Skeletal muscle cell (primary cell): ENCODE data around the gene CXorf58.
A peak's percentile ranks its signal among the peaks of the same experiment; 100 is the strongest.
"Not testable (repeated sequence)": the region's sequence is repeated elsewhere in the genome, so short reads cannot be mapped to it uniquely, and the experiment has no call there.

Experiments used
- DNase-seq: peaks from one replicate; pipeline ENCODE4 v3.0.0-alpha.2; 2010; ENCODE audit warnings: low read depth
- H3K4me3 ChIP-seq: 2 replicates; pipeline ENCODE4 v1.5.1; 2011; ENCODE audit warnings: low read depth, mild to moderate bottlenecking, control low read depth, low read length, moderate library complexity

Gene CXorf58, protein sequence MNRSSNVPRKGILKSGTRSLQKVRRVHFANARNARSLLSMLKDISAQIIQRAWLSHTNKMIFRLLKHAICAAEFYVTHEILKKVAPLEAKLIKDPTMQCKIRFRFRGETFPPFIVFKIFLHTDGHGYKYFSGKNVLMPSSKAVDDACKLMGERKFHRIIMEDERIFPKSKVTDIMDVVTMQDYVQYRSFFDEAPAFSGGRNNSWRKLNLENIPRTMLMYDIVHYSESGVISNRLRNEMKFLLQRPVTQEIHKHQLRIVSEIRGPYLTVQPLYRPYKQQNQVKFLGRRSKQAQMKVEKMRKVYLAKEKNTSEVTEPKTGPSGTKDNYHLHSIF

DNA sequence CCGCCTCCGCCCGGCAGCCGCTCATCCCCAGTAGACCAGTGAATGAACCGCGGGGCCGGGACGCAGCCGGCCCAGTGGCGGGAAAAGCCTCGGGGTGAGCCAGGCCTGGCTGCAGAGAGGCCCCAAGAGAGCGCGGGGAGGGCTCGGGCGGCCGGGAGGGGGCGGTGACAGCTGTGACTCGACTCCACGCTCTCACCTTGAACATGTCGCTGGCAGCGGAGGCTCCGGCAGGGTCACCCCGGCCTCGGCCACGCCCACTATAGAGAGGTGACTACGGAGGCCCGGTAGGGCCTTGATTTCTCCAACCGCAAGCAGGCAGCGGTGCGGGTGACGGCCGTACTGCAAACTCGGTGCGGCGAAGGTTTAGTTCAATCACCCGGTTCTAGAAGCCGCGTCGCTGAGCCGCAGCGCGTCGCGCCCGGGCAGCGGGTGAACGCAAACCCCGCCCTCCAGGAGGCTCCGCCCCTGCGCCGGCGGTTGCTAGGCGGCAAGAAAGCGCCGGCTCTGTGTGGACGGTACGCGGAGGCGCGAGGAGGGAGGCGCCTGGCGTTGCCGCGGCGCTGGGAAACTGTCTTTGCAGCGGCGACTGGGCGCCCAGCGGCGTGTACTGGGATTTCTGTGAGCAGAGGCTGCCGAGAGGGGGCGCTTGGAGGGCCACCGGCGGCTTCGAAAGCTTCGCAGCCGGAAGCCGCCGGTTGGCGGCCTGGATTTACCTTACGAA lies at the start of gene CXorf58, which contains the start of gene APOO:
CXorf58 (plus strand) TSS at position 509 of the 721 bp plus-strand sequence. CDS start 2,297 bp downstream, outside the sequence.
APOO (minus strand) TSS at position 441 of the 721 bp plus-strand sequence; CDS start at position 205, 236 bp downstream.
- peak within 1 kb of the TSS; percentile 62 for H3K4me3 ChIP-seq
- peak; percentile 67 for DNase-seq

DNA sequence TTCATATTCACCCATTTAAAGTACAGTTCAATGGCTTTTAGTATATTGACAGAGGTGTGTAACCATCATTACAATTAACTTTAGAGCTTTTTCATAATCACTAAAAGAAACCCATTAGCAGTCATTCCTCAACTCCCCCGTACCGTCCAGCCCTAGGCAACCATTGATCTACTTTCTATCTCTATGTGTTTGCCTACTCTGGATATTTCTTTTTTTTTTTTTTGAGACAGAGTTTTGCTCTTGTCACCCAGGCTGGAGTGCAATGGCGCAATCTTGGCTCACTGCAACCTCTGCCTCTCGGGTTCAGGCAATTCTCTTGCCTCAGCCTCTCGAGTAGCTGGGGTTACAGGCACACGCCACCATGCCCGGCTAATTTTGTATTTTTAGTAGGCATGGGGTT lies 48.6 kb upstream of the CXorf58 start:
- DNase-seq, H3K4me3 ChIP-seq: not testable (repeated sequence)

DNA sequence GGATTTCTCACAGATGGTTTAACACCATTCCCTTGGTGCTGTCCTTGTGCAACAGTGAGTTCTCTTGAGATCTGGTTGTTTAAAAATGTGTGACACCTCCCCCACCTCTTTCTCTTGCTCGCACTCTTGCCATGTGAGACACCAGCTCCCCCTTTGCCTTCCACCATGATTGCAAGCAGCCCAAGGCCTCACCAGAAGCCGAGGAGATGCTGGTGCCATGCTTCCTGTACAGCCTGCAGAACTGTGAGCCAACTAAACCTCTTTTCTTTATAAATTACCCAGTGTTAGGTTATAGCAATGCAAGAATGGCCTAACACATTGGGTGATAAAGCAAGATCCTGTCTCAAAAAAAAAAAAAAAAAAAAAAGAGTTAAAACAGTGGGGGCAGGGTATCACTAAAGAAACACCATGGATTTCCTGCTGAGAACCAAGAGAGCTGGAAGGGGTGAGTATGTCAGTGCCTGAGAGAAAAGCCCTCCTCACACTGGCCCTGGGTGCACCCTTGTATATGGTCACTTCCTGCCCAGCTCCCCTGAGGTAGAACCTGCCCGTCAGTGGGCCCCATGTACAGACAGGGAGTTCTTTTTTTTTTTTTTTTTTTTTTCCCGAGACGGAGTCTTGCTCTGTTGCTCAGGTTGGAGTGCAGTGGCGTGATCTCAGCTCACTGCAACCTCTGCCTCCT lies 46.5 kb upstream of the CXorf58 start:
- no peak overlapping the region for H3K4me3 ChIP-seq
- DNase-seq, result no peak

DNA sequence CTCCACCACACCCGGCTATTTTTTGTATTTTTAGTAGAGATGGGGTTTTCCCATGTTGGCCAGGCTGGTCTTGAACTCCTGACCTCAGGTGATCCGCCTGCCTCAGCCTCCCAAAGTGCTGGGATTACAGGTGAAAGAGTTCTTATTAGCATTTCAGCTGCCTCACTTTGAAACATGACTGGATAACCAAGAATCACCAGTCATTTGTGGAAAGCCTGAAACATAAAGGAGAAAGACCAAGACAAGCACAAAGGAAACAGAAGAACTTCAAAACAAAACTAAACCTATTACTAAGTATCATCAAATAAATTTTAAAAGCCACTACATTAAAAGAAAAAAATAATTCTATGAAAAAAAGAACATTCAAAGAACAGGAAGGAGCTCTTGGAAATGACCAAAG lies 45.9 kb upstream of the CXorf58 start:
- DNase-seq, H3K4me3 ChIP-seq: not testable (repeated sequence)

DNA sequence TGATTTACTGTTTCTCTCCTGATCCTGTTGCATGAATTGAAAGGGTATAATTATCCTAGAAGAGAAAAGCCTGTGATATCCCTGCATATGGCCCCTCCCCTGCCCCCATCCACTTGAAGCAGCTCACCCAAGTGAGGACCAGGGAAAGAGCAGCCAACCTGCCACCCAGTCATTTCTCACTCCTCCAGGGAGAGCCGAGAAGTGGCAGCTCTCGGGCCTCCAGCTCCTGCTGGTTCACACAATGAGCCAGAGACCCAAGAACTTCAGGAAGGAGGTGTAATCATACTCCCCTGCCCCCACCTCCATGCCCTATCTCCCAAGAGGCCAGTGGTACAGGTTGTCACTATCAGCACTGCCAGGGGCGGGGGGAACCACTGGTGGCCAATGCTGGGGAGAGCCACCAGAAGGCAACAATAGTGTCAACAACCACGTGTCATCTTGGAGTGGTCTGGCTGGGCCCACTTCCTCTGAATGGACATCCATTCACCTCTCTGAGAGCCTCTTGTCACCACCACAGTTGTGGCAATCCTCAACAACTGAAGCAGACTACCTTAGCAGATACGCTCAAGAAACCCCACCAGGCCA lies 43.0 kb upstream of the CXorf58 start:
- H3K4me3 ChIP-seq, result no peak overlapping the region
- DNase-seq, result no peak

DNA sequence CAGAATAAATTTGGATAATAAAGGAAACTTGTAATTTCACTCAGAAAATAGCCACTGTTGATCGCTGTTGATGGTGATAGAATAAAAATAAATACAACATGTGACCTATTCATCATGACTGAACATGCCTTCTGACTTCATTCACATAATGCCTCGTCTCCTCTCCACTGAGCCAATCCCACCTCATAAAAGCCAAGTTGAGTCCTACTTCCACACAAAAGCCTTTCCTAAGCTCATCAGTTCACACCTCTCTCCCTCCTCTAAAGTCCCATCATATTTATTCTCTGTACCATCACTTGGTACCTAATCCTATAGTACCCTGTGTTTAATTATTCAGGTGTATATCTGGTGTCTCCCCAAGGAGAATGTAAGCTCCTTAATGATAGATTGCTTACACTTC lies 37.8 kb upstream of the CXorf58 start:
- no peak for DNase-seq
- no peak overlapping the region for H3K4me3 ChIP-seq

DNA sequence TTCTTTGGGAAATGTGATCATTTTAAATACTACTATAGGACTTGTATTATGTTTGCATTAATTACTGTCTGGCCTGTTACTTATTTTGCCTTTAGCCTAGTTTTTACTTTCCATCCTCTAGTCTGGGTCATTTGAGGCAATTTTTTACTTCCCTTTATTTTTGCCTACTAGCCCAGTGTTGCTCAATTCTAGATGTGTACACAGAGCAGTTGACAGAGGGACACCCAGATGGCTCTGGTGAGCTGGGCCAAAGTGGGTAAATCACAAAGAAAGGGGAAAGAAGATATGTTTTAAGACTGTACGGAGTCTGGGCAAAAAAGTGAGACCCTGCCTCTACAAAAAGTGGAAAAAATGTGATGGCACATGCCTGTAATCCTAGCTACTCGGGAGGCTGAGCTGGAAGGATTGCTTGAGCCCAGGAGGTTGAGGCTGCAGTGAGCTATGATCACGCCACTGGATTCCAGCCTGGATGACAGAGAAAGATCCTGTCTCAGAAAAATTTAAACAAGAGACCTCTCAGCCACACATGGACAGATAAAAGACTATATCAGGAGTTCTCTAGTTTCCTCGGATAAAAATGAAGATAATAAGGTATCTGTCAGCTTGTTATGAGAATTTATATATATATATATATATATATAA lies 35.8 kb upstream of the CXorf58 start:
- DNase-seq, result no peak
- H3K4me3 ChIP-seq, result no peak overlapping the region

DNA sequence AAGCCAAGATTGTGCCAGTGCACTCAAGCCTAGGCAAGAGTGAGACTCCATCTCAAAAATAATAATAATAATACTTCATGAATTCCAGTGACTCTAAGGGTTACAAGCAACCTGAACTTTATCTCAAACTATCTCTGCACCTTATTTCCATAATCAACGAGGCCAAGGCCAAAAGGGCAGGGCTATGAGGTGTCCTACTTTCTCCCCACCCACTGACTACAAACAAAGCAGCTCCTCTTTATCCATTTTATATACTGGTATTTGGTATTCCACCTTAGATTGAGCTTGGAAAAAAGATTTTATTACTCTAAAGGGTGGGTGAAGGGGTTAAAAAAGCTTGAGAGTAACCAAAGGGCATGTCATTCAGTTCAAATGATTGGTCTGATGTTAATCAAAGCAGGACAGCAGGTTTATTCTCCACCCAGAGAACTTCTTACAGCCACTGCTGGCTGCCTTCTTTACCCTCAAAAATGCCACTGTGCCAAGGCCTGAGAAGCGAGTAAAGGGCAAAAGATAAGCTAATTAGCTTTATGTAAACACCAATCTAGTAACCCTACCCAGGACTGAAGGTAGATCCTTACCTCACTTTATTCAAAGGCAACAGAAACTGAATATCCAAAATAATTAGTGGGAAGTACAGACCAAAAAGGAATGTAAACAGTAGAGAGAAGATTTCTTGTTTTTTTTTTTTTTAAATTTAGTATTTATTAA lies 28.3 kb upstream of the CXorf58 start:
- no peak overlapping the region for H3K4me3 ChIP-seq
- DNase-seq, result no peak

DNA sequence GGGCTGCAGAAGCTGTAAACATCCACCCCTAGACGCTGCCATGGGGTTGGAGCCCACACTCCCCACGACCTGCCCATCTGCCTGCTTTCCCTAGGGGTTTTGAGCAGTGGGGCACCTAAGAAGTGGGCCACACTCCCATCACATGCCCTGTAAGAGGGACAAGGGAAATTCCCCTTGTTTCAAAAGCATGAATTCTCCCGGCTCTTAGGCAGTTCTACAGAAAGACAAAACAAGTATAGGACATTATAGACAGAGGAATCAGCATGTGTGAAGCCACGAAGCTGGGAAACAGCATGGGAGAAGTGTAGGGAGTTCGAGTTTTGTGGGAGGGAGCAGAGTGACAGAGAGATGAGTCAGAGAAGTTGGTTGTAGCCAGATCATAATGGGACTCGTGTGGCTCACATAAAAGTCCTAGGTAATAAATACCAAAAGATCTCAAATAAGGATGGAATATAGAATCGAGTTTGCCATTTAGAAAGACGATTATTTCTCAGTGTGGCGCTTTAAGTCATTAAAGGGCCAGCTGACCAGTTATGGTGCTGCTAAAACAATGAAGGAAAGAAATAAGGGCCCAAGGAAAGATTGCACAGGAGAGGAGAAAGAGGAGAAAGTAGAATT lies 24.0 kb upstream of the CXorf58 start:
- DNase-seq, result peak; percentile 65
- no peak overlapping the region for H3K4me3 ChIP-seq

DNA sequence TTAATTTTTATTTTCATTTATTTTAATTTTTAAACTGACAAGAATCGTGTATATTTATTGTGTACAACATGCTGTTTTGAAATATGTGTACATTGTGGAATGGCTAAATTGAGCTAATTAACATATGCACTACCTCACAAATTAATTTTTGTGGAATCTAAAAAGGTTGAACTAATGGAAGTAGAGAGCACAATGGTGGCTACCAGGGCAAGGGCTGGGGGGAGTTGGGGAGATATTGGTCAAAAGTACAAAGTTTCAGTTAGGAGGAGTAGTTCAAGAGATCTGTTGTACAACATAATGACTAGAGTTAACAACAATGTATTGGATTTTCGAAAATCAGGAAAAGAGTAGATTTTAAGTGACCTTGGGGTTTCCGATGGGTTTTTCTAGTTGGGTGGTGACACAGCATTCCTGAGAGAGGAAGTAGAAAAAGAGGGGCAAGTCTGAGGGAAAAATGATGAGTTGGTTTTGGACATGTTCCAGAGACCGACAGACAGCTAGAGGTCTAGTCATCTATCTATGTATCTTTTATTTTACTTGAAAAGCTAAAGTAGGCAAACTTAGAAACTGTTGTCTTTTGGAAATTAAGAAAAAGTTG lies 23.3 kb upstream of the CXorf58 start:
- no peak overlapping the region for H3K4me3 ChIP-seq
- peak; percentile 60 for DNase-seq

DNA sequence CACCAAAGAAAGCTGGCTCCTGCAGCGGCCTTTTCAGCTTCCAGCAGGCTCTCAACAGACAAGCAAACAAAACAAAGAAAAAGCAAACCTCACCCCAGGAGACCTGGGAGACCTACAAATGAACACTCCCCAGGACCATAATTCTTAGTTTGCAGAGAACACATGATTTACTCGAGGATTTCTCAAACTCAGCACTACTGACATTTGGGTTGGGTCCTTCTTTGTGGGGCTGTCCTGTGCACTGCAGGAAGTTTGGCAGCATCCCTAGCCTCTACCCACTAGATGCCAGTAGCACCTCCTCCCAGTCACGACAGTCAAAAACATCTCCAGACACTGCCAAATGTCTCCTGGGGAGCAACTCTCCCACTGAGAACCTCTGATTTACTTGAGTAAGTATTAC lies 22.0 kb upstream of the CXorf58 start:
- no peak overlapping the region for H3K4me3 ChIP-seq
- DNase-seq, result no peak

DNA sequence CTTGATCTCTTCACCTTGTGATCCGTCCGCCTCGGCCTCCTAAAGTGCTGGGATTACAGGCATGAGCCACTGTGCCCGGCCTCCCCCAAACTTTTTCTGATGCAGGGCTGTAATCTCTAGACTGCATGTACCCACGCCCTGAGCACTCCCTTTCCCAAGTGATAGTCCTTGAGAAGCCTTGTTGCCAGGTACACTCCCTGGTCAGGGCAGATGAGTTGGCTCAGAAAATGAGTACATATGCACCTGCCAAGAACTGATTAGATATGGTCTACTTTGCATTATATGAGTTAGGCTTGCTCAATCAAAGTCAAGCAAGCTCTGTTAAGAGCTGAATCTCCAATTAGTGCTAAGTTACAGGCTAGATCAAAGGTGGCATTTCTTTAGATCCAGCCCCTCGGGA lies 20.4 kb upstream of the CXorf58 start:
- DNase-seq, result no peak
- no peak overlapping the region for H3K4me3 ChIP-seq

DNA sequence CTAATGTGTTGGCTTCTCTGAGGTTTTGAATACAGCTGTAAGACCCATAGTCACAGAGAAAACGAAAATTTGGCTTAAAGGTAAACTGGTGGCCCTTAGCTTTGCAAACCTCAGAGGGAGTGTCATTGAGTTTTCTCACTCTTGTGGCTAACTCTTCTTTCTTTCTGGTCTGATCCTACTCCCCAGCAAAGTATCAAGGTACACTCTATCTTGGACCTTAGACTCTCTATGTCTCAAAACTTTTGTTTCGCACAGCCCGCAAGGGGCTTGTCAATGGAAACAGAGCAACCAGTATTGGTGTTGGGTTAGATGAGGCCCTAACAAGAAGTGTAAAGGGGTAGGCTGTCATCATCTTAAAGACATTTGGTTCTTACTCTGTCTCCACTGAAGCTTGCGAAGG lies 19.9 kb upstream of the CXorf58 start:
- H3K4me3 ChIP-seq, result no peak overlapping the region
- DNase-seq, result no peak

DNA sequence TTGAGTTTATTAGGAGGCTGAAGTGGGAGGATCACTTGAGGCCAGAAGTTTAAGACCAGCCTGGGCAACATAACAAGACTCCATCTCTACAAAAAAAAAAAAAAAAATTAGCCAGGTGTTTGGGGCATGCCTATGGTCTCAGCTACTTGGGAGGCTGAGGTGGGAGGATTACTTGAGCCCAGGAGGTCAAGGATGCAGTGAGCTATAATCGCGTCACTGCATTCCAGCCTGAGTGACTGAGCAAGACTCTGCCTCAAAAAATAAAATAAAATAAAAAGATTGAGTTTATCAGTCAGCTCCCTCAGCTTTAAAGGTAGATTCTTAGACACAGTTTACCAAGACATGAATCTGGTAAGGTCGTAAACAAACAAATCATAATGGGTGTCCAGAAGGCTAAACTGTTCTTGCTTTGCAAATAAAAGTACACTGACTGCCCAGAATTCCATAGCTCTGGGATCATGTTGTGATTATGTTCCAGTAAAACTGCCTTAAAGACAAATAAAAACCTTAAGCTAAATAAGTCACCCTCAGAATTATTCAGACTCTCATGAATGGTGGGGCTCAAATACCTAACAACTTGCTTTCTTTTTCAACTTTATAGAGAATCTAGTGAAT lies 18.8 kb upstream of the CXorf58 start:
- no peak overlapping the region for H3K4me3 ChIP-seq
- DNase-seq, result no peak

DNA sequence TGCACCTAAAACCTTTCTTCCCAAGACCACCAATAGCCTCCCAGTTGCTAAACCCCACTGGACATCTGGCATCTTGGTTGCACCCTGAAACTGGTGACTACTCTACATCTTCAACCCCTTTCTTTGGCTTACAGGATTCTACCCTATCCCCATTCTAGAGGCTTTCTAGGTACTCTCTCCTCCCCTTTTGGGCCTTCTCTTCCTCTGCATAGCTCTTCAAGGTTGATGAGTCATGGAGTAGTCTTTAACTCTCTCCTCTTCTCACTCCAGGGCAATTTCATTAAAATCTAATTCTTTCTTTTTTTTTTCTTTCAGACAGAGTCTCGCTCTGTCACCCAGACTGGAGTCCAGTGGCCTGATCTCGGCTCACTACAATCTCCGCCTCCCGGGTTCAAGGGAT lies 16.9 kb upstream of the CXorf58 start:
- no peak for DNase-seq
- no peak overlapping the region for H3K4me3 ChIP-seq

DNA sequence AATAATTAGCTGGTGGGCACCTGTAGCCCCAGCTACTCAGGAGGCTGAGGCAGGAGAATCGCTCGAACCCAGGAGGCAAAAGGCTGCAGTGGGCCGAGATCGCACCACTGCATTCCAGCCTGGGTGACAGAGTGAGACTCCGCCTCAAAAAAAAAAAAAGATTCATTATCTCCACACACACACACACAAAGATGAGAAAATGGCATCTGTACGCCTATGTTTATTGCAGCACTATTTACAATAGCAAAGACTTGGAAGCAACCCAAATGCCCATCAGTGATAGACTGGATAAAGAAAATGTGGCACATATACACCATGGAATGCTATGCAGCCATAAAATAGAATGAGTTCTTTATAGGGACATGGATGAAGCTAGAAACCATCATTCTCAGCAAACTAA lies 12.8 kb upstream of the CXorf58 start:
- H3K4me3 ChIP-seq, DNase-seq: not testable (repeated sequence)

DNA sequence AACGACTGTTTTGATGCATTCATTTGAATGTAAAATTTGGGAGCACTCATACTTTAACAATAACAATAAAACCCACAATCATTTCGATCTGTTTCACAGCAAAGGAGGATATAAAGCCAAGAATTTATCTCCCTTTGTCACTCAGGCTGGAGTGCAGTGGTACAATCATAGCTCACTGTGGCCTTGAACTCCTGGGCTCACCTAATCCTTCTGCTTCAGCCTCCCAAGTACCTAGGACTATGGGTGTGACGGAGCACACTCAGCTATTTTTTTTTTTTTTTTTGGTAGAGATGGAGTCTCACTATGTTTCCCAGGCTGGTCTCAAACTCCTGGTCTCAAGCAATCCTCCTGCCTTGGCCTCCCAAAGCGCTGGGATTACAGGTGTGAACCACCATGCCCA lies 11.3 kb upstream of the CXorf58 start:
- not testable (repeated sequence) for H3K4me3 ChIP-seq, DNase-seq

DNA sequence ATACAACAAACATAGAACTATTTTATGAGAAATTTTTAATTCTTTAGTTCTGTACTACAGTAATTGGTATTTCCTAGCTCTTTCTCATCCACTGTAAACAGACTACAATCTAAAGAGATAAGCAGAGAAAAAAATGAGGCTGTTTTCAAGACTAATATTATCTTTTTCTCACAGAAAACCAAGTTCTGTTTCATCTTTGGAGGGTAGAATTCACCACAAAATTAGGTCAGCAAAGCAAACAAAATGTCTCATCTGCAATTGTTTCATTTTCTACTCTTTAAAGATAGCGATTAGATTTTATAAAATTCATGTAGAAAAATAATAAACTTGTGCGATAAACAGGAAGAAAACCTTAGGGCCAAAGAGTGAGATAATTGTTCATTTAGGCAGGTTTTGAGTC lies 10.8 kb upstream of the CXorf58 start:
- no peak overlapping the region for H3K4me3 ChIP-seq
- DNase-seq, result no peak
